ENCODE measurements around the gene FRMD4B.

FRMD4B gene

DNA sequence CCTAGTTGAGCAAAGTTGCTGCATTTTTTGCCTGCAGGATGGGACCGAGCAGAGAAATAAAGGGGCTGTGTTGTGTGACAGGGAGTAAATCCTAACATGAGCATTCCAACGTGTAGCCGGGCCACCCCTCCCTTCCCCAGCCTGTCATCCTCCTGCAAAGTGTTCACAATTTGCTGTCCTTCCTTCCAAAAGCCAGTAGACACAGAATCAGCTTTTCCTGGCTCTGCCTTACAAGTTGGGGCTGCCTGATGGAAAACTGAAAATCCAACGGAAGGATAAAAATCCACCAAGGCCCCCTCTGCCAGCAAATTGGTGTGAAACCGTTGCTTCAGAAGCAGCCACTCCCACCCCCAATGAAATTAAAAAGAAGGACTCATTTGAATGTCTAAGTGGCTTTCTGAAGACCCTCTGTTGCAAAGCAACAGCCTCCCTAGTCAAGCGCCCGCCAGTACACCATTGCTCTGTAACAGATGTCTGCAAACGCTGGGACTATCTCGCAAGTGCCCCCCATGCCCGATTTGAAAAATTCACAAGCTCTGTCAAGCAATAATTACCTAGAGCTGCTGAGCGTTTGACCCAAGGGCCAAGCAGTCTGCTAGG is 665 bp downstream of the FRMD4B start:
- Histone ChIP-seq H3K4me3 (ENCODE audit: low read depth in 1 of 2, low read length in 2 of 2) (peak overlapping the region; percentile 78 to 92), H3K4me2 (ENCODE audit: insufficient read depth, low read length) (peak overlapping the region; percentile 91), H3K27ac (ENCODE audit: low read length) (peak overlapping the region; percentile 95), H3K4me1 (ENCODE audit: insufficient read depth, low read length) (peaks cover 64% of the 10 kb centered on the region), H3K79me2 (ENCODE audit: insufficient read depth, low read length) (peaks cover 59% of the 10 kb centered on the region), H4K20me1 (ENCODE audit: insufficient read depth, low read length) (no peaks in the 10 kb centered on the region), H3K27me3 (ENCODE audit: insufficient read depth, low read length, poor library complexity) (no peaks in the 10 kb centered on the region), H3K36me3 (ENCODE audit: insufficient read depth, low read length) (no peaks in the 10 kb centered on the region; the same call in 1 of the 2 replicates), H3K9me3 (ENCODE audit: insufficient read depth, low read length, severe bottlenecking) (no peaks in the 10 kb centered on the region), H2AFZ (ENCODE audit: low read depth, low read length) (peak overlapping the region; percentile 94), H3K9ac (ENCODE audit: low read depth, low read length) (peak overlapping the region; percentile 97)
- no peak for TF ChIP-seq EZH2 (IDR thresholded peaks at IDR 0.05; ENCODE audit: borderline replicate concordance, low read depth, low read length, severe bottlenecking)
- TF ChIP-seq, protein P1, sequence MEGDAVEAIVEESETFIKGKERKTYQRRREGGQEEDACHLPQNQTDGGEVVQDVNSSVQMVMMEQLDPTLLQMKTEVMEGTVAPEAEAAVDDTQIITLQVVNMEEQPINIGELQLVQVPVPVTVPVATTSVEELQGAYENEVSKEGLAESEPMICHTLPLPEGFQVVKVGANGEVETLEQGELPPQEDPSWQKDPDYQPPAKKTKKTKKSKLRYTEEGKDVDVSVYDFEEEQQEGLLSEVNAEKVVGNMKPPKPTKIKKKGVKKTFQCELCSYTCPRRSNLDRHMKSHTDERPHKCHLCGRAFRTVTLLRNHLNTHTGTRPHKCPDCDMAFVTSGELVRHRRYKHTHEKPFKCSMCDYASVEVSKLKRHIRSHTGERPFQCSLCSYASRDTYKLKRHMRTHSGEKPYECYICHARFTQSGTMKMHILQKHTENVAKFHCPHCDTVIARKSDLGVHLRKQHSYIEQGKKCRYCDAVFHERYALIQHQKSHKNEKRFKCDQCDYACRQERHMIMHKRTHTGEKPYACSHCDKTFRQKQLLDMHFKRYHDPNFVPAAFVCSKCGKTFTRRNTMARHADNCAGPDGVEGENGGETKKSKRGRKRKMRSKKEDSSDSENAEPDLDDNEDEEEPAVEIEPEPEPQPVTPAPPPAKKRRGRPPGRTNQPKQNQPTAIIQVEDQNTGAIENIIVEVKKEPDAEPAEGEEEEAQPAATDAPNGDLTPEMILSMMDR (IDR thresholded peaks at IDR 0.05; ENCODE audit: borderline replicate concordance, extremely low read depth, low read length, poor library complexity, severe bottlenecking): no peak
- peak; percentile 58 for DNase-seq
- ATAC-seq (ENCODE audit: insufficient read depth, low read depth): peak; percentile 53

DNA sequence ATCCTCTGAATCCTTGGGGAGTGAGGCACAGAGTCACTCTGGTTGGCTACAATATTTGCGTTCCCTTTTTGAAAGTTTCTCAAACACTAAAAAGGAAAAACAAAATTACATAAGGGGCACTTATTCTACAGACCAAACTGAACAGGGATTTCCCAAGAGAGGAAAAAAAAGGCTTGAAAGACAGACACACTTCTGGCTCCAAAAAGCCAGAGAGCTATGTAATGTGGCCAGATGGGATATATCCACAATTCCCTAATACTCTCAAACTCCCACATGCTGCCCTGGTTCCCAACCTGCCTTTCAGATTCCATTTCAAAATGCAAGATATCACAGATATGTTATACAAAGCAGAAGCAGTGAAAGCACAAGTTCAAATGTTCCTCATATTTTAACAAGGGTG is 1.6 kb downstream of the FRMD4B start:
- no peaks in the 10 kb centered on the region for H4K20me1 ChIP-seq (ENCODE audit: insufficient read depth, low read length)
- no peak for DNase-seq
- no peak for ATAC-seq (ENCODE audit: insufficient read depth, low read depth)
- peak overlapping the region; percentile 95 for H3K27ac ChIP-seq (ENCODE audit: low read length)
- H3K4me3 ChIP-seq (ENCODE audit: low read depth in 1 of 2, low read length in 2 of 2): peak overlapping the region; percentile 78 to 92
- peak overlapping the region; percentile 57; the same call in 1 of the 2 replicates for H2AFZ ChIP-seq (ENCODE audit: low read depth, low read length)
- H3K27me3 ChIP-seq (ENCODE audit: insufficient read depth, low read length, poor library complexity): no peaks in the 10 kb centered on the region
- H3K9me3 ChIP-seq (ENCODE audit: insufficient read depth, low read length, severe bottlenecking): no peaks in the 10 kb centered on the region
- H3K79me2 ChIP-seq (ENCODE audit: insufficient read depth, low read length): peaks cover 68% of the 10 kb centered on the region
- peaks cover 62% of the 10 kb centered on the region for H3K4me1 ChIP-seq (ENCODE audit: insufficient read depth, low read length)
- peak overlapping the region; percentile 97 for H3K9ac ChIP-seq (ENCODE audit: low read depth, low read length)
- H3K36me3 ChIP-seq (ENCODE audit: insufficient read depth, low read length): no peaks in the 10 kb centered on the region; the same call in 1 of the 2 replicates
- no peak for TF ChIP-seq EZH2 (IDR thresholded peaks at IDR 0.05; ENCODE audit: borderline replicate concordance, low read depth, low read length, severe bottlenecking)
- TF ChIP-seq, protein P1 (IDR thresholded peaks at IDR 0.05; ENCODE audit: borderline replicate concordance, extremely low read depth, low read length, poor library complexity, severe bottlenecking): no peak
- peak overlapping the region; percentile 91 for H3K4me2 ChIP-seq (ENCODE audit: insufficient read depth, low read length)

DNA sequence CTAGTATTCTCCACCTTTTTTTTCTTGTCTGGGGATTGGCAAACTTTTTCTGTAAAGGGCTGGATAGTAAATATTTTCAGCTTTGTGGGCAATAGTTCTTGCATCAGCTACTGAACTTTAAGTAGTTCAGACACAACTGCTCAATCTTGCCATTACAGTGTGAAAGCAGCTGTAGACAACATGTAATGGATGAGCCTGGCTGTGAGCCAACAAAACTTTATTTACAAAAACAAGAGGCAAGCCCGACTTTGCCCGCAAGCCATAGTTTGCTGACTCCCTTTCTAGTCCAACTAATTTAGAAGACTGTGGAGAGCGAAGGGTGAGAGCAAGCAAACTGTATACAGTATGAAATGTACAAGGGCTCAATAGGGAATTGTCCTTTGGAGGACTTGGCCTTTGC is 6.2 kb downstream of the FRMD4B start:
- Histone ChIP-seq H3K4me2 (ENCODE audit: insufficient read depth, low read length) (no peak overlapping the region), H3K4me1 (ENCODE audit: insufficient read depth, low read length) (peaks cover 51% of the 10 kb centered on the region), H4K20me1 (ENCODE audit: insufficient read depth, low read length) (no peaks in the 10 kb centered on the region), H3K36me3 (ENCODE audit: insufficient read depth, low read length) (no peaks in the 10 kb centered on the region), H3K9ac (ENCODE audit: low read depth, low read length) (no peak overlapping the region), H3K27me3 (ENCODE audit: insufficient read depth, low read length, poor library complexity) (no peaks in the 10 kb centered on the region), H2AFZ (ENCODE audit: low read depth, low read length) (no peak overlapping the region), H3K9me3 (ENCODE audit: insufficient read depth, low read length, severe bottlenecking) (no peaks in the 10 kb centered on the region), H3K79me2 (ENCODE audit: insufficient read depth, low read length) (peaks cover 94% of the 10 kb centered on the region), H3K4me3 (ENCODE audit: low read depth in 1 of 2, low read length in 2 of 2) (no peak overlapping the region), H3K27ac (ENCODE audit: low read length) (peak overlapping the region; percentile 5; the same call in 1 of the 2 replicates)
- ATAC-seq (ENCODE audit: insufficient read depth, low read depth) (peak; percentile 23; the same call in 1 of the 3 replicates), DNase-seq (no peak)
- TF ChIP-seq EZH2 (IDR thresholded peaks at IDR 0.05; ENCODE audit: borderline replicate concordance, low read depth, low read length, severe bottlenecking): no peak
- TF ChIP-seq, protein P1 (IDR thresholded peaks at IDR 0.05; ENCODE audit: borderline replicate concordance, extremely low read depth, low read length, poor library complexity, severe bottlenecking): no peak

Data from DND-41 (cell line).